NCI-H2227 treated with DMSO at 0.1 percent for 48 hours (cell line): Measurements from ENCODE around the gene ERN1.

Experiments used
- DNase-seq: peaks from one replicate; lab custom pipeline; 2025; lab: John Stamatoyannopoulos, UW

ERN1 gene

DNA sequence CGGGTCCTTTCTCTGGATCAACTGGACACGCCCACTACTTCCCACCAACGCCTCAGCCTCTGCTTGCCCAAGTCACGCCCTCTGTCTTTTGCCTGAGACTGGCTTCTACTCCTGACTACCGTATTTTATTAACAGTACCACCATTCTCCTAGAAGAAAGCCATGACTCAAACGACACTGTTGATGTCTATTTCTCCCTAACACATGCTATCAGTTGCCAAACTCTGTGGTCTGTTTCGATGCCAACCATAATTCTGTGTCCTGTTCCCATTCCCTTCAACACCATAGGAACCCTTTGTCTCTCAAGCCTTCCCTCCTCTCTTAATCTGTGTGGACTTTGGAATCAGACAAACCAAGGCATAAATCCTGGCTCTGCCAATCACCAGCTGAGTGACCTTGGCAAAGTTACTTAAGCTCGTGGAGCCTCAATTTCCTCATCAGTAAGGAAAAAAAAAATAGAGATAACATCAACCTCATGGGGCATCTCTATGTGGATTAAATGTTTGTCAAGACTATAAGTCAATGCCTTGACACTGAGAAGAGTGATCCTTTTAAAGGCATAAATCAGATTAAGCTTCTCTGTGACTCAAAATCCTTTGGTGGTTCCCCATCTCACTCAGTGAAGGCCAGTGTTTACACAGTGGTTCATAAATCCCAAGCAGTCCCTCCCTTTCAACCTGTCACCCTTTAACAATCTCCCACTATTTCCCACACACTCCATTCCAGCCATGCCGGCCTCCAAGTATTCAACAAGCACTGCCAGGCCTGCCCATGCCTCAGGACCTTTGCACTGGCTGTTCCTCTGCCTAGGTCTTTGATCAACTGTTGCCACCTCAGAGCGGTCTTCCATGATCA is 45.6 kb downstream of the ERN1 start:
- no peak for DNase-seq

DNA sequence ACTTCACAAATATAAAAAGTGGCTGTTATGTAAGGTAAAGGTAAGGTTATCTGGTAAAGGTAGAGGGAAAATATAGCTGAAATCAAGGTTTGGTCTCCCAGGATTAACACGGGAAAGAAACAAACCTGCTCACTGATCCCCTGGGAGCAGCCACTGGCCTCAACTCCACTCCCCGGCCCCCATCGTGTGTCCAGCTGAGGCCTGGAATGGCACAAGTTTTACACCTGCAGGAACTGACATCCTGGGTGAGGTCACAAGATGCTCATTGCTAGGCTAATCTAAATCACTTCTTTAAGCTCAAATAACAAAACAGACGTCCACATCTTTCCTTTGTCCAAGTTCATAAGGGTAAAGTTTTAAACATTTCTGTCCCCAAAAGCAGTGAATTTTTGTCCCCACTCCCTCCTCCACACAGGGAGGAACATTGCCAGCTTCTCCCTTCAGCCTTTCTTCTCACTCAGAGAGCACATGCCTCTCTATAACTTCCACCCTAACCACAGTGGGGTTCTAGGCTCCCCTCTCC is 46.3 kb downstream of the ERN1 start:
- DNase-seq, result no peak

DNA sequence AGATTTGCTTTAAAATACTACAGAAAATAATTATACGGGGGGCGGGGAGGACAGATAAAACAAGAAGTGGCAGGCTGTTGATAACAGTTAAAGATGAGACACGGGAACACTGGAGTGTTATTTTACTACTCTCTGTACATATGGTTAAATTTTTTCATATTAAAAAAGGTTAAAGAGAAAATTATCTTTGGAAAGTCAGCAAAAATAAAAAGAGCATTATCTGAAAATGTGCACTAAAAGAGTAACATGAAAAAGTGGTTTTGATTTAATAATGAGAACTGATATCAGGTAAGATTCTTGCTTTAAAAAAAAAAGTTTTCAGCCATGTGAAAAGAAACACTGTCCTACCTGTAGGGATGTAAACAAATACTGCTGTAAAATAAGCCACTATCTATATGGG is 46.9 kb downstream of the ERN1 start:
- no peak for DNase-seq

GRCh38 chr17:64081802-64082799 is 47.8 kb downstream of the ERN1 start:
- DNase-seq, result peak; percentile 44

DNA sequence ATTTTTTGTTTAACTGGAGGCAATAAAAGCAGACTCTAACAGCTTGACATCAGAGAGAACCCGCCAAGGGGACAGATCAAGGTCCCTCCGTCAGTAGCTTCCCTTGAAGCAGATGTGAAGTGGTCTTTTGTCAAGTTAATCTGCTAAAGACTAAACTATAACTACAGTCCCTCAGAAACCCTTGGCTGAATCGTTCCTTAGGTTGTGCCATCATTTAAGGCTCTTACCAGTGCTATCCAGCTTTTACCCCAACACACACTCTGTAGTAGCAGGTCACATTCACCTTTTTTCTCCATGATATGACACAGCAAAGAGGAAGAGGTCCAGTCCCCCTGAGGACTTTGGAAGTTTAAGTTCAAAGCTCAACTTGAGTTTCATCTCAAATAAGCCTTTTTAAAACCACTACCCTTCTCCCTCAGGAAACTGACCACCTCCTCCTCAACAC is 49.7 kb downstream of the ERN1 start:
- no peak for DNase-seq

DNA sequence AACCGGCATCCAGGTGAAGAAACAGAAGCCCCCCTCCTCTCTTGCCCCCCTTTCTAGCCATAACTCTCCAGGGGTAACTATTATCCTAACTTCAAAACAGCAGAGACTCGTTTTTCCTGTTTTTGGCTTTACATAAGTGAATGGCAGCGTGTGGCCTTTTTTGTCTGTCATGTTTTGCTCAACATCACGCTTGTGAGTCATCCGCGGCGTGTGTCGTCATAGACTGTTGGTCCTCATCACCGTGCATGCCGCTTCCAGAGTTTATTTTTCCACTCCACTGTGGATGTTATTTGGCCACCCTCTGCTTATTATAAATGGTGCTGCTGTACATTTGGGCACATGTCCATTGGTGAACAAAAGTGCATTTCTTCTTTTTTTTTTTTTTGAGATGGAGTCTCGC is 52.6 kb downstream of the ERN1 start:
- no peak for DNase-seq

DNA sequence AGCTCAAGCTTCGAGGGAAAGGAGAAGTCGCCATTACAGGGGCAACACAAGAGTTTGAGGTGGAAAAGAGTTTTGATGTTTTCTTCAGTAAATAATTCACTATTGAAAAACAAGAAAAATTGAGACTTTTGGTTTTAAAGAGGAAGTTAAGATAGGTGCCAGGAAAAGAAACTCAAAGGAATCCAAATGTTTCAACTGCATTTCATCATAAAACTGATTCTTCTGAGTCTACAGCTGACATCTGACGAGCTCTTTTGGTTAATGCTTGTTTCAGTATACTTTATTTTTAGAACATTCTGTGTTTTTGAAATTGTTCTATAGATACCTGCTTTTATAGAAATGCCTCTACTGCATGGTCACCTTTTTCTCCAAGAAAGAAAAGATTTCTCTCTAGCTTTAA is 54.0 kb downstream of the ERN1 start:
- no peak for DNase-seq

DNA sequence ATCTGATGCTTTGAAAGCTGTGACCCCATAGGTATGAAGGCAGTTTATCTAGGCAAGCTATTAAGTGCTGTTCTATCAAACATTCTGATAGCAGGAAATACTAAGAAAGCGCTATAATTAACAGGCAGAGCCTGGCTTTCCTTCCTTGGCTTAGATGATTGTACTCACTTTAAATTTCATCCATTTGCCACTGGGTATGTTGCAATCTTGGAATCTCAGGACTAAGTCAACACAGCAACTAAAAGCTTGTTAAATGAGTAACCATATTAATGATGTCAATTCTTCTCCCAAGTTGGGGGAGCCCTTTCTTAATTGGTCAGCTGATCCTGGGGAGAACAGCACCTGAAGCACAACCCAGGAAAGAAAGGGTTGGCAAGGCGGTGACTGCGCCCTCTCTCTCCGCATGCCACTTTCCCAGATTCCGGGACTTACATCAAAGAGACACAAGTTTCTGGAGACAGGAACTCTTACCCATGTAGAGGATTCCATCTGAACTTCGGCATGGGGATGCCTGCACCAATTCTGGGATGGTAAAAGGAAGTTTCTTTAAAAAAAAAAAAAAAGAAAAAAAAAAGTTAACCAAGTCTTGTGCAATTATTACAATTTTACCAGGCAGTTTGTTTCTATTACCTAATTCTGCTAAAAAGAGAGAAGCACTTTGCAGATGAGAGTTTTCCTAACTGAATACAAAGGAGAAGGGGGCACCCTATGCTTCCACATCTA is 55.1 kb downstream of the ERN1 start:
- no peak for DNase-seq

- DNase-seq, result peak; percentile 85
These were observed 55.9 kb downstream of the ERN1 start for GRCh38 chr17:64073771-64074703.

DNA sequence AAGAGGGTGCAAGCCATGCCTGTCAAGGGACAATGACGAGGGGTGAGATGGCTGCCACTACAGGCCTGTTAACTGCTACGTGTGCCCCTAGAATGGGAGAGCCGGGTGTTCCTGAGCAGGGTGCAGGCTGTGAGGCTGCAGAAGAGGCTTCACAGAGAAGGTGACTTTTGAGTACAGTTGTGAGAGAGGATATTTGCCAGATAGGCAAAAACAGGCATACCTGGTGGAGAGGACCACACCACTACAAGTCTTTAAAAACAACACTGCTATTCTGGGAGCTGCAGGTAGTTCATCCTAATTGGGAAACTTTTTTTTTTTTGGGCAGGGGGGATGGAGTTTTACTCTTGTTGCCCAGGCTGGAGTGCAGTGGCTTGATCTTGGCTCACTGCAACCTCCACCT is 58.8 kb downstream of the ERN1 start:
- DNase-seq, result no peak

DNA sequence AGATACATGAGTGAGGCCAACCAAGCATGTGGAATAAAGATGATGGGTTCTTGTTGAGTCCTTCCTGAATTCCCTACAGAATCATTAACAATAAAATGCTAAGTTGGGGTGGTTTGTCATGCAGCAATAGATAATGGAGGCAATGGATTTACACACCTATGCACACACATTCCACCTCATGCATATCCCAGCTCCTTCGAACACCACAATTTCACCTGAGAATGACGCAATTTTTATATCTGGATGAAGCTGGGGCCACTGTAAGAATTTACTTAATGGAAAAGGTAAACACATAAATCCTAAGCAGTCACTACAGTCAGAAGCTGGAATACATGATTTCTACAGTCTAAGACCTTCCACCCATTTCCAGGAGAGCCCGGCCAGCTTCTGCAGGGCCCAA is 59.7 kb downstream of the ERN1 start:
- DNase-seq, result no peak

DNA sequence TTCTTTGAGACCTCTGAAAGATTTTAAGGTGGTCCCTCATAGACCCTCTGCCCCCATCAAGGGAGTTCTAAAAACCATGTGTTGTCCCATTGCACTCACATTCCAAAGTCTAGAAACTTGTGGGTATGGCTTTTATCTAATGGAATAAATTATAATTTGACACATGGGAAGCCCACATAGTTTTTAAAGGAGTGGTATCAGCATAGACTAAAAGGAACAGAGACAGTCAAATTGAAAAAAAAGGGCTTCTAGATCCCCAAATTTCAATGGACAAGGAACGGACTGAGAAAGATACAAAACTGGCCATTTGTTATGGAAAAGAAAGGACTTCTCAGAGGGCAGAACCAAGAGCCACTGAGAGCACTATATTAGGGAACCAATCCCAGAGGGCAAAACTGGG is 60.8 kb downstream of the ERN1 start:
- DNase-seq, result no peak

- no peak for DNase-seq
These were observed 62.3 kb downstream of the ERN1 start for GRCh38 chr17:64067657-64068056.

- DNase-seq, result no peak
These were observed 63.2 kb downstream of the ERN1 start for GRCh38 chr17:64066716-64067115.

- no peak for DNase-seq
These were observed 64.8 kb downstream of the ERN1 start for GRCh38 chr17:64065161-64065560.

- DNase-seq, result no peak
These were observed 65.6 kb downstream of the ERN1 start for GRCh38 chr17:64064331-64064730.

GRCh38 chr17:64063766-64064224 is 66.1 kb downstream of the ERN1 start:
- DNase-seq, result no peak

- no peak for DNase-seq
These were observed 66.9 kb downstream of the ERN1 start for GRCh38 chr17:64063088-64063487.

DNA sequence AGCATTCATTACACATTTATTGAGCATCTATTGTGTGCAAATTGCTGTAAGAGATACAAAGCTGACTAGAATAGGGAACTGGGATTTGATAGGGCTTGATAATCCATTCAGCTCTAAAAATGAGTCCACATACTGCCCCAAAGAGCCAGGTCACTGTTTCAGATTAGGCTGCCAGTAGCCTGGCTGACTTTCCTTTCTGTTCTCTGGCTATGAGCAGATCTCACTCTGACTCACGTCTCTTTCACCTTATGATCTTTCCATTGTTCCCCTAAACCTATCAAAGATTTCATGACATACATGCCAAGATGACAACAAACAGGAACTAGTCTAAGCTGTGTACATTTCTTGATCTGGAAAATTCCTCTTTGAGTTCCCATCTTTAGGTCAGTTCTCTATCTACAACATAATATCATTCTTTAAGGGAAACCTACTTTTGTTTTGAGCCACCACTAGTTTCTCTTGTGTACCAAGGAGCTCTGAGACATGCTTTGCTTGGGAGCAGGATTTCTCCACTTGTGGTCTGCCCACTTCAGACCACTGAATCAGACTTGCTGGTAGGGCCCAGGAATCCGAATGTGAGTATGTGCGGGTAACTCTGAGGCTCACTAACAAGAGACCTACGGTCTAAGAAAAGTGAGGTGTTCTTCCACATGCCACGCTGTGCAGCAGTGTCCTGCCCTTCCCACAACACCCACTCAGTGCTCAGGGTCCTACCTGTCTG is 68.6 kb downstream of the ERN1 start:
- no peak for DNase-seq

- DNase-seq, result no peak
These were observed 69.6 kb downstream of the ERN1 start for GRCh38 chr17:64060331-64060730.
